HG03442 (cell line): Measurements from ENCODE around the gene COL11A1.
"Not testable (repeated sequence)": the region's sequence is repeated elsewhere in the genome, so short reads cannot be mapped to it uniquely, and the experiment has no call there.

Source experiments
- ATAC-seq: cut with Tn5 transposase; IDR thresholded peaks from one replicate; pipeline ENCODE4 v1.9.1; 2021; ENCODE audit warnings: mild to moderate bottlenecking, moderate library complexity; ENCODE audit not compliant: unreplicated experiment

Gene COL11A1

GRCh38 chr1:102840741-102841140 is 267.6 kb downstream of the COL11A1 start:
- ATAC-seq: no peak

GRCh38 chr1:102838016-102838415 is 270.3 kb downstream of the COL11A1 start:
- ATAC-seq: no peak

- ATAC-seq: no peak
Measured at GRCh38 chr1:102837551-102837950, 270.8 kb downstream of the COL11A1 start.

GRCh38 chr1:102836991-102837390 is 271.3 kb downstream of the COL11A1 start:
- ATAC-seq: no peak

- ATAC-seq: no peak
Measured at GRCh38 chr1:102834688-102835320, 273.5 kb downstream of the COL11A1 start.

- no peak for ATAC-seq
Measured at GRCh38 chr1:102833151-102833550, 275.2 kb downstream of the COL11A1 start.

- not testable (repeated sequence) for ATAC-seq
Measured at GRCh38 chr1:102826706-102827105, 281.6 kb downstream of the COL11A1 start.
